ENCODE data around the gene BICD1.

The BICD1 gene

DNA sequence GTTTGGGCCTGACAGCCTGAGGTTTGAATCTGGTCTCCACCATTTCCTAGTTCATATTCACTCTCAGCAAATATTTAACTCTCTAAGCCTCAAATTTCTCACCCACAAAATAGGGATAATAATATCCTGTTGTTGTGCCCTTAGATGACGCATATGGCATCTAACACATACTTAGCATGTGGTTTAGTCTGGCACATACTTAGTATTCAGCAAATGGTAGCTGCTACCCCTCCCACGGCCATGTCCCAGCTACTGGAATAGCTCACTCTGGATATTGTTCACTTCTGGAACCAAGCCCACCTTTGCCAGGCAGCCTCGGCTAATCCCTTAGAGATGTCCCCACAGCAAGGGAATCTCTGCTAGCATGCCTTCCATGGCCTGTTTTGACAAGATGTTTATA is 53.3 kb downstream of the BICD1 start:
- H3K36me3 ChIP-seq (ENCODE audit: insufficient read depth, low read length): peaks cover 9% of the 10 kb centered on the region; the same call in 1 of the 2 replicates
- no peak overlapping the region for H3K4me3 ChIP-seq (ENCODE audit: low read depth, low read length)
- peaks cover 11% of the 10 kb centered on the region for H3K79me2 ChIP-seq (ENCODE audit: control insufficient read depth, insufficient read depth, low read length, unreplicated experiment)
- H2AFZ ChIP-seq (ENCODE audit: low read length, unreplicated experiment): no peak overlapping the region
- H3K27me3 ChIP-seq (ENCODE audit: insufficient read depth, low read length): no peaks in the 10 kb centered on the region
- no peak overlapping the region for H3K27ac ChIP-seq (ENCODE audit: low read depth, low read length)
- H3K4me1 ChIP-seq (ENCODE audit: control insufficient read depth, insufficient read depth, low read length, unreplicated experiment): no peaks in the 10 kb centered on the region

DNA sequence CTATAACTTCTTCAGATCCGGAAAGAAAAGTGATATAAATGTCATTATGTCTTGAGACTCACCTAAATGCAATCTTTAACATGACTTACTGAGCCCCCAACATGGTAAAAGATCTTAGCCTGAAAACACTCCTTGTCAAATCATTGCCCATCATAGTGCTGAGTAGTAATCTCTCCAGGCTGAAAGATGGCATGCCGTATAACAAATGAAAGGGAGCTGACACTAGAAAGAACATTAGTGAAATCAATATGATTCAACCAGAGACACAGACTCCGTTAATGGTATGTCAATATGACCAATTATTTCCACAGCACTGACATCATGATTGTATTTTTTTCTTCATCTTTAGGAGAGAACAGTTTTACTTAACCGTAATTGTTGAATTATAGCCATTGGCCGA is 54.4 kb downstream of the BICD1 start:
- Histone ChIP-seq H3K27me3 (ENCODE audit: insufficient read depth, low read length) (no peaks in the 10 kb centered on the region), H3K36me3 (ENCODE audit: insufficient read depth, low read length) (peaks cover 9% of the 10 kb centered on the region; the same call in 1 of the 2 replicates), H3K4me1 (ENCODE audit: control insufficient read depth, insufficient read depth, low read length, unreplicated experiment) (no peaks in the 10 kb centered on the region), H2AFZ (ENCODE audit: low read length, unreplicated experiment) (no peak overlapping the region), H3K4me3 (ENCODE audit: low read depth, low read length) (no peak overlapping the region), H3K27ac (ENCODE audit: low read depth, low read length) (no peak overlapping the region), H3K79me2 (ENCODE audit: control insufficient read depth, insufficient read depth, low read length, unreplicated experiment) (peaks cover 11% of the 10 kb centered on the region)

- Histone ChIP-seq H3K79me2 (ENCODE audit: control insufficient read depth, insufficient read depth, low read length, unreplicated experiment) (peaks cover 8% of the 10 kb centered on the region), H3K4me1 (ENCODE audit: control insufficient read depth, insufficient read depth, low read length, unreplicated experiment) (no peaks in the 10 kb centered on the region), H3K36me3 (ENCODE audit: insufficient read depth, low read length) (peaks cover 9% of the 10 kb centered on the region; the same call in 1 of the 2 replicates)
Observed at GRCh38 chr12:32163596-32163995, 56.9 kb downstream of the BICD1 start.

GRCh38 chr12:32166510-32166909 is 59.9 kb downstream of the BICD1 start:
- H3K4me1 ChIP-seq (ENCODE audit: control insufficient read depth, insufficient read depth, low read length, unreplicated experiment): no peaks in the 10 kb centered on the region
- no peaks in the 10 kb centered on the region for H3K27me3 ChIP-seq (ENCODE audit: insufficient read depth, low read length)
- no peak overlapping the region for H3K27ac ChIP-seq (ENCODE audit: low read depth, low read length)
- H2AFZ ChIP-seq (ENCODE audit: low read length, unreplicated experiment): no peak overlapping the region
- no peak overlapping the region for H3K4me3 ChIP-seq (ENCODE audit: low read depth, low read length)
- peaks cover 9% of the 10 kb centered on the region; the same call in 1 of the 2 replicates for H3K36me3 ChIP-seq (ENCODE audit: insufficient read depth, low read length)
- peaks cover 6% of the 10 kb centered on the region for H3K79me2 ChIP-seq (ENCODE audit: control insufficient read depth, insufficient read depth, low read length, unreplicated experiment)

More at GRCh38 chr12:32163596-32163995, 56.9 kb downstream of the BICD1 start:
- no peaks in the 10 kb centered on the region for H3K27me3 ChIP-seq (ENCODE audit: insufficient read depth, low read length)
- no peak overlapping the region for H2AFZ ChIP-seq (ENCODE audit: low read length, unreplicated experiment)
- H3K4me3 ChIP-seq (ENCODE audit: low read depth, low read length): no peak overlapping the region
- H3K27ac ChIP-seq (ENCODE audit: low read depth, low read length): no peak overlapping the region

GRCh38 chr12:32170437-32170998 is 63.9 kb downstream of the BICD1 start:
- peaks cover 4% of the 10 kb centered on the region for H3K79me2 ChIP-seq (ENCODE audit: control insufficient read depth, insufficient read depth, low read length, unreplicated experiment)

DNA sequence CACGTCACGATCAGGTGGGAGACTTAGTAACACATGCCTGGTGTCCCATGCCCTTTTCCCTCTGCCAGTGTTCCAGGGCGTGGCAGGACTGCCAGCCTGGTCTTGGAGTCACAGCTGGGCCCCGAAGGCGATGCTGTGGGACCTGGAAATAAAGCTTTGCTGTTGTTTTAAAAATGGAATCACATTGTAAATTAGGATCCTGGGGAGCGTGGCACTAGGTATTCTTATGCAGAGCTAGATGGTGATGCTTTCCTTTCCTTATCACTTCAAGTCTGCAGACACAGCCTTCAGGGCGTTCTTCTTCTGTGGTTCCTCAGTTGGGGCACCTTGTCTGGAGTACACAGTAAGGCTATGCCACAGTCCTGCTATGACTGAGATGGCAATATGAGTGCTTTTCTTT is 64.6 kb downstream of the BICD1 start:
- no peak overlapping the region for H3K4me3 ChIP-seq (ENCODE audit: low read depth, low read length)
- no peaks in the 10 kb centered on the region for H3K27me3 ChIP-seq (ENCODE audit: insufficient read depth, low read length)
- H3K27ac ChIP-seq (ENCODE audit: low read depth, low read length): no peak overlapping the region
- H3K79me2 ChIP-seq (ENCODE audit: control insufficient read depth, insufficient read depth, low read length, unreplicated experiment): peaks cover 4% of the 10 kb centered on the region
- no peaks in the 10 kb centered on the region for H3K36me3 ChIP-seq (ENCODE audit: insufficient read depth, low read length)
- H2AFZ ChIP-seq (ENCODE audit: low read length, unreplicated experiment): no peak overlapping the region
- H3K4me1 ChIP-seq (ENCODE audit: control insufficient read depth, insufficient read depth, low read length, unreplicated experiment): no peaks in the 10 kb centered on the region

More at GRCh38 chr12:32170437-32170998, 63.9 kb downstream of the BICD1 start:
- no peak overlapping the region for H3K27ac ChIP-seq (ENCODE audit: low read depth, low read length)
- no peaks in the 10 kb centered on the region for H3K27me3 ChIP-seq (ENCODE audit: insufficient read depth, low read length)
- H2AFZ ChIP-seq (ENCODE audit: low read length, unreplicated experiment): no peak overlapping the region
- H3K4me3 ChIP-seq (ENCODE audit: low read depth, low read length): no peak overlapping the region
- no peaks in the 10 kb centered on the region for H3K36me3 ChIP-seq (ENCODE audit: insufficient read depth, low read length)
- H3K4me1 ChIP-seq (ENCODE audit: control insufficient read depth, insufficient read depth, low read length, unreplicated experiment): no peaks in the 10 kb centered on the region

DNA sequence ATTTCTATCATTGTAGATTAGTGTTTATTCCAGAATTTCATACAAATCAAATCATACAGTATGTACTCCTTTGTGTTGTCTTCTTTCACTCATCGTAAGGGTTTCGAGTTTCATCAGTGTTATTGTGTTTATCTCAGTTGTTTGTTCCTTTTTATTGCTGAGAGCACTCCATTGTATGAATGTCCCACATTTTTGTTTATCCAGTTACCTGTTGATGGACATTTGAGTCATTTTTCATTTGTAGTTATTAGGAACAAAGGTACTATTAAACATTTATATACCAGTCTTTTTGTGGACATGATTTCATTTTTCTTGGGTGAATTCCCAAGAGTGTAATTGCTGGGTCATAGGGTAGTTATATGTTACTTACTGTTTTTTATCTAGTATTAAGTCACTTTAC is 70.0 kb downstream of the BICD1 start:
- Histone ChIP-seq H3K27me3 (ENCODE audit: insufficient read depth, low read length) (no peaks in the 10 kb centered on the region), H3K79me2 (ENCODE audit: control insufficient read depth, insufficient read depth, low read length, unreplicated experiment) (peaks cover 4% of the 10 kb centered on the region), H3K27ac (ENCODE audit: low read depth, low read length) (no peak overlapping the region), H3K4me3 (ENCODE audit: low read depth, low read length) (no peak overlapping the region), H3K36me3 (ENCODE audit: insufficient read depth, low read length) (no peaks in the 10 kb centered on the region), H2AFZ (ENCODE audit: low read length, unreplicated experiment) (no peak overlapping the region), H3K4me1 (ENCODE audit: control insufficient read depth, insufficient read depth, low read length, unreplicated experiment) (no peaks in the 10 kb centered on the region)

GRCh38 chr12:32178341-32179010 is 71.8 kb downstream of the BICD1 start:
- H3K79me2 ChIP-seq (ENCODE audit: control insufficient read depth, insufficient read depth, low read length, unreplicated experiment): peaks cover 4% of the 10 kb centered on the region
- H3K4me1 ChIP-seq (ENCODE audit: control insufficient read depth, insufficient read depth, low read length, unreplicated experiment): no peaks in the 10 kb centered on the region
- no peaks in the 10 kb centered on the region for H3K36me3 ChIP-seq (ENCODE audit: insufficient read depth, low read length)
- H3K27me3 ChIP-seq (ENCODE audit: insufficient read depth, low read length): no peaks in the 10 kb centered on the region
- no peak overlapping the region for H3K27ac ChIP-seq (ENCODE audit: low read depth, low read length)
- H3K4me3 ChIP-seq (ENCODE audit: low read depth, low read length): no peak overlapping the region
- no peak overlapping the region for H2AFZ ChIP-seq (ENCODE audit: low read length, unreplicated experiment)

GRCh38 chr12:32179011-32179395 is 72.4 kb downstream of the BICD1 start:
- H3K4me1 ChIP-seq (ENCODE audit: control insufficient read depth, insufficient read depth, low read length, unreplicated experiment): no peaks in the 10 kb centered on the region
- no peak overlapping the region for H2AFZ ChIP-seq (ENCODE audit: low read length, unreplicated experiment)
- H3K4me3 ChIP-seq (ENCODE audit: low read depth, low read length): no peak overlapping the region
- no peak overlapping the region for H3K27ac ChIP-seq (ENCODE audit: low read depth, low read length)
- peaks cover 4% of the 10 kb centered on the region for H3K79me2 ChIP-seq (ENCODE audit: control insufficient read depth, insufficient read depth, low read length, unreplicated experiment)
- no peaks in the 10 kb centered on the region for H3K27me3 ChIP-seq (ENCODE audit: insufficient read depth, low read length)
- no peaks in the 10 kb centered on the region for H3K36me3 ChIP-seq (ENCODE audit: insufficient read depth, low read length)

GRCh38 chr12:32181498-32182175 is 75.0 kb downstream of the BICD1 start:
- no peak overlapping the region for H2AFZ ChIP-seq (ENCODE audit: low read length, unreplicated experiment)
- no peaks in the 10 kb centered on the region for H3K36me3 ChIP-seq (ENCODE audit: insufficient read depth, low read length)
- no peak overlapping the region for H3K4me3 ChIP-seq (ENCODE audit: low read depth, low read length)
- no peaks in the 10 kb centered on the region for H3K27me3 ChIP-seq (ENCODE audit: insufficient read depth, low read length)
- no peak overlapping the region for H3K27ac ChIP-seq (ENCODE audit: low read depth, low read length)
- no peaks in the 10 kb centered on the region for H3K4me1 ChIP-seq (ENCODE audit: control insufficient read depth, insufficient read depth, low read length, unreplicated experiment)
- H3K79me2 ChIP-seq (ENCODE audit: control insufficient read depth, insufficient read depth, low read length, unreplicated experiment): peaks cover 4% of the 10 kb centered on the region

GRCh38 chr12:32183650-32184049 is 77.0 kb downstream of the BICD1 start:
- Histone ChIP-seq H3K36me3 (ENCODE audit: insufficient read depth, low read length) (no peaks in the 10 kb centered on the region), H2AFZ (ENCODE audit: low read length, unreplicated experiment) (no peak overlapping the region), H3K4me3 (ENCODE audit: low read depth, low read length) (no peak overlapping the region), H3K27me3 (ENCODE audit: insufficient read depth, low read length) (no peaks in the 10 kb centered on the region), H3K4me1 (ENCODE audit: control insufficient read depth, insufficient read depth, low read length, unreplicated experiment) (no peaks in the 10 kb centered on the region), H3K79me2 (ENCODE audit: control insufficient read depth, insufficient read depth, low read length, unreplicated experiment) (peaks cover under 1% of the 10 kb centered on the region), H3K27ac (ENCODE audit: low read depth, low read length) (no peak overlapping the region)
